HCT116 (cell line): Measurements from ENCODE around the gene ZNF212.

ENCODE experiments used
- ELF1 ChIP-seq: IDR thresholded peaks from 2 replicates; pipeline ENCODE4 v1.6.1; 2012; ENCODE audit warnings: low read depth, borderline replicate concordance
- POLR2AphosphoS5 ChIP-seq: IDR thresholded peaks from 2 replicates; pipeline ENCODE4 v1.6.1; 2011; ENCODE audit warnings: mild to moderate bottlenecking, low read depth, low read length, moderate library complexity
- RAD21 ChIP-seq: IDR thresholded peaks from 2 replicates; pipeline ENCODE4 v1.6.1; 2012; ENCODE audit warnings: low read depth, mild to moderate bottlenecking
- TCF7L2 ChIP-seq: IDR thresholded peaks from 2 replicates; pipeline ENCODE4 v1.7.0; 2011; ENCODE audit warnings: borderline replicate concordance, inconsistent platforms; ENCODE audit not compliant: insufficient read depth, insufficient read length; ENCODE audit errors: extremely low read depth
- ZFX ChIP-seq: fragments of 450-650 bp; IDR thresholded peaks from 2 replicates; pipeline ENCODE4 v1.6.1; 2017
- TF ChIP-seq, protein P1 (sequence below), 3 experiments: fragments of 200-600 bp in 1 of 3; sonication (generic) in 1 of 3; IDR thresholded peaks in 2 of 3; conservative IDR thresholded peaks in 1 of 3; 2 replicates each; pipeline ENCODE4 v1.5.1; 2012 to 2017; ENCODE audit warnings: low read depth in 2 of 3, low read length in 2 of 3, antibody characterized with exemption in 1 of 3, borderline replicate concordance in 1 of 3, control low read depth in 1 of 3, mild to moderate bottlenecking in 1 of 3, mixed read lengths in 1 of 3, mixed run types in 1 of 3, moderate library complexity in 1 of 3; ENCODE audit not compliant: insufficient read depth in 1 of 3
- TF ChIP-seq, protein P2 (sequence below): IDR thresholded peaks from 2 replicates; pipeline ENCODE4 v1.6.1; 2012

DNA sequence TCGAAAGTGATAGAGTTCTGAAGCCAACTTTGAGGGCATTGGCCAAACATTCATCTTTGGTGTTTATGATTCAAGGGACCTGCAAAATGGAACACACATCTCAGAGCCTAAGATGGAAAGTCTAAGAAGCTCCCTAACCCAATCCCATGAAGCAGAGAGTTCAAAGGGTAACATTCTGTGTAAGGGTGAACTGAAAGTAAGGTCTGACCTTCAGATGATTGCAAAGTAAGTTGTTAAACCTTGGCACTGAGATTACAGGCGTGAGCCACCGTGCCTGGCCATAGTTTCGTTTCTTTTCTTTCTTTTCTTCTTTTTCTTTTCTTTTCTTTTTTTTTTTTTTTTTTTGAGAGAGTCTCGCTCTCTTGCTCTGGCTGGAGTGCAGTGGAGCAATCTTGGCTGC, 2.2 kb downstream of the ZNF212 start:
- TF ChIP-seq, protein P1, sequence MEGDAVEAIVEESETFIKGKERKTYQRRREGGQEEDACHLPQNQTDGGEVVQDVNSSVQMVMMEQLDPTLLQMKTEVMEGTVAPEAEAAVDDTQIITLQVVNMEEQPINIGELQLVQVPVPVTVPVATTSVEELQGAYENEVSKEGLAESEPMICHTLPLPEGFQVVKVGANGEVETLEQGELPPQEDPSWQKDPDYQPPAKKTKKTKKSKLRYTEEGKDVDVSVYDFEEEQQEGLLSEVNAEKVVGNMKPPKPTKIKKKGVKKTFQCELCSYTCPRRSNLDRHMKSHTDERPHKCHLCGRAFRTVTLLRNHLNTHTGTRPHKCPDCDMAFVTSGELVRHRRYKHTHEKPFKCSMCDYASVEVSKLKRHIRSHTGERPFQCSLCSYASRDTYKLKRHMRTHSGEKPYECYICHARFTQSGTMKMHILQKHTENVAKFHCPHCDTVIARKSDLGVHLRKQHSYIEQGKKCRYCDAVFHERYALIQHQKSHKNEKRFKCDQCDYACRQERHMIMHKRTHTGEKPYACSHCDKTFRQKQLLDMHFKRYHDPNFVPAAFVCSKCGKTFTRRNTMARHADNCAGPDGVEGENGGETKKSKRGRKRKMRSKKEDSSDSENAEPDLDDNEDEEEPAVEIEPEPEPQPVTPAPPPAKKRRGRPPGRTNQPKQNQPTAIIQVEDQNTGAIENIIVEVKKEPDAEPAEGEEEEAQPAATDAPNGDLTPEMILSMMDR (IDR thresholded peaks at IDR 0.05 in 2 of 3, conservative IDR thresholded peaks at IDR 0.05 in 1 of 3; ENCODE audit: borderline replicate concordance in 1 of 3, insufficient read depth in 1 of 3, low read depth in 2 of 3, low read length in 2 of 3), result no peak
- TF ChIP-seq ZFX (no peak), TCF7L2 (no peak), ELF1 (no peak), RAD21 (no peak), POLR2AphosphoS5 (no peak)
- TF ChIP-seq, protein P2, sequence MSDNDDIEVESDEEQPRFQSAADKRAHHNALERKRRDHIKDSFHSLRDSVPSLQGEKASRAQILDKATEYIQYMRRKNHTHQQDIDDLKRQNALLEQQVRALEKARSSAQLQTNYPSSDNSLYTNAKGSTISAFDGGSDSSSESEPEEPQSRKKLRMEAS, result no peak
